IMR-90 (cell line): ENCODE measurements around the gene BRCA2. TPM values are rescaled to one million over a fixed set of nuclear protein-coding genes. Genes with fewer than 3 reads are reported as not detected.

ENCODE experiments used
- microRNA-seq, 2 experiments: library from miRNA; stranded (forward) in 1 of 2; unstranded in 1 of 2; fragments of 10-50 nt in 1 of 2; fragments of <30 nt in 1 of 2; gene quantifications in 1 of 2; microRNA quantifications in 1 of 2; one replicate each; pipeline versions ENCODE3 to v1.1.0; 2013 to 2020; ENCODE audit not compliant: insufficient read depth in 1 of 2, insufficient read length in 1 of 2, unreplicated experiment in 1 of 2
- polyA plus RNA-seq, 3 experiments: library from polyadenylated mRNA; depleted of rRNA; stranded (reverse); fragments of >200 nt; gene quantifications; 2 replicates each; pipeline ENCODE4 v1.2.3, GENCODE V29; 2012; ENCODE audit warnings: low replicate concordance in 1 of 3
- small RNA-seq, 5 experiments: library from RNA; depleted of rRNA; stranded (forward); fragments of <200 nt; gene quantifications; one replicate each; pipeline ENCODE3, GENCODE V24; 2012
- total RNA-seq: library from RNA; depleted of rRNA; stranded (reverse); fragments of >200 nt; gene quantifications from 2 replicates; pipeline ENCODE4 v1.2.3, GENCODE V29; 2012; rRNA removed

BRCA2 gene
- total and polyA plus RNA-seq, 2 of the 4 experiments (the other 2 are of a cell fraction): 2.0 to 9.7 TPM

Small RNA genes lying within 50 kb of the gene (microRNA-seq; reads per million reads assigned to microRNA genes)
- gene RF00190 (ENCODE audit: insufficient read depth, insufficient read length): not detected

Small RNA genes lying within 50 kb of the gene (small RNA-seq; reads per million reads assigned to genes)
- gene RF00190: 0 to 0.07 (median 0) reads per million in 5 experiments

Other genes with a start within 250 kb of the BRCA2 start
- gene ZAR1L, start 145 bp upstream of the BRCA2 start, total RNA-seq: not detected in 2 replicates
- gene ZAR1L, start 145 bp upstream of the BRCA2 start, polyA plus RNA-seq (2012; rRNA removed): not detected in 2 replicates
- 0.18 and 0.28 TPM in 2 replicates for gene N4BP2L1, start 112.6 kb downstream of the BRCA2 start, total RNA-seq
- gene N4BP2L1, start 112.6 kb downstream of the BRCA2 start, polyA plus RNA-seq (2012; rRNA removed): 0.19 and 0.46 TPM in 2 replicates
- gene N4BP2L2, start 223.3 kb downstream of the BRCA2 start, total RNA-seq: 34.6 and 66.7 TPM in 2 replicates
- gene N4BP2L2, start 223.3 kb downstream of the BRCA2 start, polyA plus RNA-seq (2012; rRNA removed): 22.6 and 28.7 TPM in 2 replicates